ENCODE measurements around the gene DNAJC1. TPM values are rescaled to one million over a fixed set of nuclear protein-coding genes. Genes with fewer than 3 reads are reported as not detected.

DNAJC1 gene
- total RNA-seq, 4 donors from 2014 or later: 22.8 to 101 (median 49.4) TPM

GRCh38 chr10:21797984-21798765 is 205.4 kb downstream of the DNAJC1 start:
- TF ChIP-seq CTCF (IDR thresholded peaks at IDR 0.05) (no peak), POLR2A (IDR thresholded peaks at IDR 0.05) (no peak)
- 92 to 94% methylated on average over 5 of the region's 5 CpGs for WGBS, 2 donors
- intact Hi-C loops (cut with DNase I; ENCODE audit: low total_unique reads): no loop called here
- H3K4me3 ChIP-seq (ENCODE audit: low read depth, poor library complexity, severe bottlenecking): no peak overlapping the region
- no peak for DNase-seq (ENCODE audit: low spot score in 2 of 2)

- 95% methylated on average over 3 of the region's 3 CpGs for WGBS, 2 donors
Observed at GRCh38 chr10:21797533-21797932, 206.0 kb downstream of the DNAJC1 start.

GRCh38 chr10:21791276-21791675 is 212.3 kb downstream of the DNAJC1 start:
- WGBS, 2 donors: 88 to 95% methylated on average over 2 of the region's 2 CpGs
- H3K4me3 ChIP-seq (ENCODE audit: low read depth, poor library complexity, severe bottlenecking): no peak overlapping the region
- intact Hi-C loops (cut with DNase I; ENCODE audit: low total_unique reads): no loop called here
- no peak for DNase-seq (ENCODE audit: low spot score in 2 of 2)
- TF ChIP-seq POLR2A (IDR thresholded peaks at IDR 0.05): no peak
- TF ChIP-seq CTCF (IDR thresholded peaks at IDR 0.05): no peak

More at GRCh38 chr10:21797533-21797932, 206.0 kb downstream of the DNAJC1 start:
- no peak for DNase-seq (ENCODE audit: low spot score in 2 of 2)
- no peak overlapping the region for H3K4me3 ChIP-seq (ENCODE audit: low read depth, poor library complexity, severe bottlenecking)
- no peak for TF ChIP-seq POLR2A (IDR thresholded peaks at IDR 0.05)
- no peak for TF ChIP-seq CTCF (IDR thresholded peaks at IDR 0.05)
- intact Hi-C loops (cut with DNase I; ENCODE audit: low total_unique reads): no loop called here

GRCh38 chr10:21776883-21777282 is 226.6 kb downstream of the DNAJC1 start:
- 98 to 100% methylated on average over 1 of the region's 1 CpG for WGBS, 2 donors
- intact Hi-C loops (cut with DNase I; ENCODE audit: low total_unique reads): no loop called here

GRCh38 chr10:21771219-21771618 is 232.3 kb downstream of the DNAJC1 start:
- intact Hi-C loops (cut with DNase I; ENCODE audit: low total_unique reads): no loop called here
- no peak overlapping the region for H3K4me3 ChIP-seq (ENCODE audit: low read depth, poor library complexity, severe bottlenecking)
- 95 to 100% methylated on average over 4 of the region's 4 CpGs for WGBS, 2 donors
- DNase-seq (ENCODE audit: low spot score in 2 of 2): no peak
- TF ChIP-seq CTCF (IDR thresholded peaks at IDR 0.05) (no peak), POLR2A (IDR thresholded peaks at IDR 0.05) (no peak)

More at GRCh38 chr10:21776883-21777282, 226.6 kb downstream of the DNAJC1 start:
- no peak for TF ChIP-seq POLR2A (IDR thresholded peaks at IDR 0.05)
- no peak for TF ChIP-seq CTCF (IDR thresholded peaks at IDR 0.05)
- no peak for DNase-seq (ENCODE audit: low spot score in 2 of 2)
- H3K4me3 ChIP-seq (ENCODE audit: low read depth, poor library complexity, severe bottlenecking): no peak overlapping the region

Data from lower leg skin (tissue), 4 donors.